GM23248 (cell line): ENCODE results near the gene TNFRSF6B.

Experiments
- EZH2 ChIP-seq: fragments of 200-600 bp; sonication (generic); IDR thresholded peaks from 2 replicates; pipeline ENCODE4 v1.6.1; 2018; ENCODE audit warnings: antibody characterized with exemption, mild to moderate bottlenecking; ENCODE audit not compliant: insufficient read depth, poor library complexity, severe bottlenecking
- EZH2phosphoT487 ChIP-seq: fragments of 200-600 bp; sonication (generic); IDR thresholded peaks from 2 replicates; pipeline ENCODE4 v1.6.1; 2018; ENCODE audit warnings: antibody characterized with exemption, moderate library complexity, mild to moderate bottlenecking, low read depth; ENCODE audit not compliant: insufficient read depth

DNA sequence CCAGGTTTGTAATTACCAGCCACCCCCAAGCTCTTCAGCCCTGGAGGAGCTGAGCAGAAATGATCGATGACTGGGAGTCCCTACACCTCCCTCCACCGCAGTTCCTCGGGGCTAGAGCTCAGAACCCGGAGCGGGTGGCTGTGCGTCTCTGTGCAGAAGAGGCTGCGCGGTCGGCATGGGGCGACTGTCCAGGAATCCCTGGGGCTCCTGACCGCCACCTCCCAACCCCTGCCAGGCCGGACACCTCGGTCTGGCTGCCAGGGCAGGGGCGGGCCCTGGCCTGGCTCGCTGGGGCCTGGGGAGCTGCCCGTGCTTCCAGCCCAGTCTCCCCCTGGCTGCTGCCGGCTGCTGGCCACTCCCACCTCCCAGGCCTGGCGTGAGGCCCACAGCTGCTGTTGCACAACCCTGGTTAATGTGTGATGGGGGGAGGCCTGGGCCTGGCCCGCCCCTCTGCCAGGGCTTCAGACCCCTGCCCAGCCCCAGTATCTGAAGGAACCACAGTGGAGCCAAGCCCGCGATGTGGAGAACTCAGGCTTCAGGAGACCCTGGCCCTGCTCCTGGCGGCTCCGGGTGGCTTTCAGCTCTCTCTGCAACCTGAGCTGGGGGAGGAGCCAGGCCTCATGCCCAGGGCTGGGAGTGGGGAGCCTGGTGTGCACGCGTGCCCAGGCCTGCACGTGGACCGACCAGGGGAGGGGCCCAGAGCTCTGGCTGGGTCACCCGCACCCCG, 44.3 kb downstream of the TNFRSF6B start:
- TF ChIP-seq EZH2 (no peak), EZH2phosphoT487 (no peak)
